ENCODE data around the gene KIRREL3. TPM values are rescaled to one million over a fixed set of nuclear protein-coding genes. Genes with fewer than 3 reads are reported as not detected.
A peak's percentile ranks its signal among the peaks of the same experiment; 100 is the strongest.

KIRREL3 gene
- total and polyA plus RNA-seq, 2 of the 4 experiments (the other 2 are of a cell fraction): 10.9 to 15.9 TPM

DNA sequence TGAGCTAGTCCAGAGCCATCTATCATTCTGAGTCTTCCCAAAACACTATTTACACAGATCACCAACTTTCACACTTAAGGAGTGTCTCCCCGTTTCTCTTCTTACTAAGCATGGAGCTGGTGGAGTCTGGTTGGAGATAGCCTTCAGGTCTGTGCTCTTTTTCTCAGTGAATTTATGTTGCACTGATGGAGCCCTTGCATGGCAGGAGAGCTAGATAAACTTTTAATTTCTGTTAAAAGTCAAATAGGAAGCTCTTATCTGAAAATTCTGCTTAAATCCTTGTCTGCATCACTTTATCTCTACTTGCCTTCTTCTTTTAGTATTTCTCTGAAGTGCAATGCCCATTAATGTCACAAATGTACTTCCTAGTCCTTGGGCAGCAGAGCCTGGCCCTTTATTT is 581.7 kb downstream of the KIRREL3 start:
- Histone ChIP-seq H4K91ac (ENCODE audit: insufficient read depth, low read depth, low read length) (no peak overlapping the region), H2AFZ (replicated peaks; ENCODE audit: low read length, poor library complexity) (no peak overlapping the region), H2AK9ac (replicated peaks; ENCODE audit: low read depth, low read length, poor library complexity) (no peak overlapping the region), H3K4me1 (ENCODE audit: control insufficient read depth, insufficient read depth, low read length) (peaks cover 29% of the 10 kb centered on the region), H3K9me3 (ENCODE audit: control insufficient read depth, insufficient read depth, low read length) (no peaks in the 10 kb centered on the region), H4K20me1 (ENCODE audit: insufficient read depth, low read length) (no peaks in the 10 kb centered on the region), H3K56ac (ENCODE audit: extremely low read depth, insufficient read depth, low read length) (no peak overlapping the region), H2BK120ac (ENCODE audit: low read depth, low read length) (peak overlapping the region; percentile 18; the same call in 1 of the 2 replicates), H4K5ac (ENCODE audit: low read depth, low read length) (no peak overlapping the region), H3K79me1 (ENCODE audit: low read depth in 1 of 2, low read length in 2 of 2) (peaks cover 0 to 5% of the 10 kb centered on the region in 2 experiments; a peak in 1 of 4 replicates), H2BK20ac (ENCODE audit: low read depth, low read length) (no peak overlapping the region), H3K27me3 (ENCODE audit: control insufficient read depth, insufficient read depth, low read length) (no peaks in the 10 kb centered on the region), H3K36me3 (ENCODE audit: control insufficient read depth, insufficient read depth, low read length) (peaks cover under 1% of the 10 kb centered on the region; the same call in 1 of the 2 replicates), H3K9ac (ENCODE audit: low read depth, low read length) (no peak overlapping the region), H3K4ac (ENCODE audit: low read depth, low read length) (no peak overlapping the region), H2AK5ac (ENCODE audit: low read depth, low read length) (no peak overlapping the region), H3K4me3 (ENCODE audit: insufficient read depth, low read depth, low read length) (no peak overlapping the region), H4K8ac (ENCODE audit: low read depth in 2 of 2, low read length in 2 of 2) (no peak overlapping the region), H3K23ac (ENCODE audit: low read depth, low read length) (no peak overlapping the region), H3K4me2 (ENCODE audit: low read depth, low read length) (no peak overlapping the region), H3K14ac (replicated peaks; ENCODE audit: low read depth, low read length) (no peak overlapping the region), H3K18ac (ENCODE audit: low read depth, low read length) (no peak overlapping the region), H2BK5ac (ENCODE audit: low read depth, low read length, poor library complexity, severe bottlenecking) (no peak overlapping the region), H2BK15ac (ENCODE audit: low read depth, low read length) (no peak overlapping the region), H3K27ac (ENCODE audit: insufficient read depth, low read length) (no peak overlapping the region), H3K9me1 (ENCODE audit: insufficient read depth, low read length) (peaks cover 17% of the 10 kb centered on the region)
- CTCF ChIA-PET: interaction anchor here (1.6 kb wide), 1 partner anchor 108 kb away, joined by 7 read pairs; no protein-coding TSS in a partner anchor
- ATAC-seq (ENCODE audit: low read depth) (no peak), DNase-seq (no peak)
- TF ChIP-seq FOS (IDR thresholded peaks at IDR 0.05; ENCODE audit: low read depth, low read length): no peak
- TF ChIP-seq, protein P1, sequence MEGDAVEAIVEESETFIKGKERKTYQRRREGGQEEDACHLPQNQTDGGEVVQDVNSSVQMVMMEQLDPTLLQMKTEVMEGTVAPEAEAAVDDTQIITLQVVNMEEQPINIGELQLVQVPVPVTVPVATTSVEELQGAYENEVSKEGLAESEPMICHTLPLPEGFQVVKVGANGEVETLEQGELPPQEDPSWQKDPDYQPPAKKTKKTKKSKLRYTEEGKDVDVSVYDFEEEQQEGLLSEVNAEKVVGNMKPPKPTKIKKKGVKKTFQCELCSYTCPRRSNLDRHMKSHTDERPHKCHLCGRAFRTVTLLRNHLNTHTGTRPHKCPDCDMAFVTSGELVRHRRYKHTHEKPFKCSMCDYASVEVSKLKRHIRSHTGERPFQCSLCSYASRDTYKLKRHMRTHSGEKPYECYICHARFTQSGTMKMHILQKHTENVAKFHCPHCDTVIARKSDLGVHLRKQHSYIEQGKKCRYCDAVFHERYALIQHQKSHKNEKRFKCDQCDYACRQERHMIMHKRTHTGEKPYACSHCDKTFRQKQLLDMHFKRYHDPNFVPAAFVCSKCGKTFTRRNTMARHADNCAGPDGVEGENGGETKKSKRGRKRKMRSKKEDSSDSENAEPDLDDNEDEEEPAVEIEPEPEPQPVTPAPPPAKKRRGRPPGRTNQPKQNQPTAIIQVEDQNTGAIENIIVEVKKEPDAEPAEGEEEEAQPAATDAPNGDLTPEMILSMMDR (conservative IDR thresholded peaks at IDR 0.05; ENCODE audit: low read depth, low read length): no peak
- no peak for TF ChIP-seq RCOR1 (IDR thresholded peaks at IDR 0.05; ENCODE audit: insufficient replicate concordance, low read length)
- no peak for TF ChIP-seq SMC3 (IDR thresholded peaks at IDR 0.05; ENCODE audit: low read depth, low read length)
- dilution Hi-C loops (cut with HindIII; ENCODE audit: low sequenced_read_pairs, unreplicated experiment): no loop called here
- BruUV-seq (replicated peaks): no TSS peak
- intact Hi-C loops (cut with micrococcal nuclease): no loop called here
- POLR2A ChIA-PET (ENCODE audit: unreplicated experiment): no interaction called here
- in situ Hi-C loops (cut with MboI; ENCODE audit: low sequenced_read_pairs): loop anchor here (10.0 kb wide), 1 partner anchor 104 kb away; no protein-coding TSS in a partner anchor
- no CpG with 5 or more reads among the region's 1 CpG for WGBS, 2 experiments (ENCODE audit: extremely low coverage in 2 of 2, insufficient read length in 1 of 2)

Data from IMR-90 (cell line).